ENCODE measurements around the gene DNAJC5. TPM values are rescaled to one million over a fixed set of nuclear protein-coding genes. Genes with fewer than 3 reads are reported as not detected.
"Not testable (repeated sequence)": the region's sequence is repeated elsewhere in the genome, so short reads cannot be mapped to it uniquely, and the experiment has no call there.

The DNAJC5 gene
- total and polyA plus RNA-seq, 8 donors = 23.1 to 60.1 (median 38.1) TPM

DNA sequence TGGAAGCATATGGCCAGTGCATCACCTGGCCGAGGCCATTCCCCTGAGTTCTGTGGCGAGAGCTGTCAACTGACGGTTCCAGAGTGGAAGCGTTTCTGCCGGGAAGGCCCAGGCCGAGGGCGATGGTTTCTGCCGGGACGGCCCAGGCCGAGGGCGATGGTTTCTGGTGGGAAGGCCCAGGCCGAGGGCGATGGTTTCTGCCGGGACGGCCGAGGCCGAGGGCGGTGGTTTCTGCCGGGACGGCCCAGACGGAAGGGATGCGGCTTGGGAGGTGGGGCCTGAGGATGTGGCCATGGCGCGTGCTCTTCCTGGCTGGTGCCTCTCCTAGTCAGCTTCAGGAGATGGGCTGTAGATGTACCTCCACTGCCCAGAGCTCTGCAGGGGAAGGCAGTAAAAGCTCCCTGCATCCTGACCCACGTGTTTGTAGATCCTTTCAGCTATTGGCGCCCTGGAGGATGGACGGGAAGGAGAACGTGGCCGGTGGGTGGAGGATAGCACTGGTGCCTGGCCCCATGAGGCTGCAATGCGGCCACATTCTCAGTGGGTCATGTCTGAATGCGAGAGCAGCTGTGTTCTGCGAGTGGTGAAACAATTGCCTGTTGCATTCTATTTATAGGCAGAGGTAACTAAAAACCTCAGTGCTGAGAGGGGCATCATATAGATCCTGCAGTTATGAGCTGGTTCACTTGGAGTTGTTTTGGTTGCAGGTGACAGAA is 17.0 kb upstream of the DNAJC5 start:
- H3K4me3 ChIP-seq = no peak overlapping the region

DNA sequence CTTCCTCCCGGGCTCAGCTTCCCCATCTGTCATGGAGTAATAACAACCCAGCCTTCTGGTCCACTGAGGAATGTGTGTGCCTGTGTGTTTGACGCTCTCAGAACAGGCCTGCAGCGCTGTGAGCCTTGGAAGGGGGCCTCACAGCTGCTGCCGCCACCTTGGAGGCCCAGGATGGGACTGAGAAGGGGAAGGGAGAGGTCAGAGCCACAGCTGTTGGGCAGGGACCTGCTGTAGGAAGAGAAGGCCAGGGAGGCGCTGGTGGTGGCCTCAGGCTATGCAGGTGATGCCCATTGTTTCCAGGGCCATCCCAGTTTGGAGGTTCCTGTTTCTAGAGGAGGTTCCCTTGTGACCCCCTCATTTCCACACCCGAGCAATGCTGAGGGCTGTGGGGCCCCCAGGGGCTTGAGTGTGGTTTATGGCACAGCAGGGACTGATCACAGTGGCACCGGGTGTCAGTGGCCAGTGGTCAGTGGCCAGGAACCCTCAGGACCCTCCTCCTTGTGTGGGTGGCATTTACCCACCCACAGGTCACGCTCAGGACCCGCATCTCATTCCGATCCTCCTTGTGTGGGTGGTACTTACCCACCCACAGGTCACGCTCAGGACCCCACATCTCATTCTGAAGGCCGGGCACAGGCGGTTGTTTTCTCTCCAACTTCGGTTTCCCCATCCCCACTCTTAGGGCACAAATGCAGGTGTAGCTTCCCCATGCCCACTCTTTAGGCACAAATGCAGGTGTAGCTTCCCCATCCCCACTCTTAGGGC is 15.8 kb upstream of the DNAJC5 start:
- Histone ChIP-seq H3K36me3 (peaks cover 57 to 93% (median 92%) of the 10 kb centered on the region in 4 donors), H3K9me3 (no peaks in the 10 kb centered on the region), H3K4me1 (peaks cover 0 to 11% (median 5%) of the 10 kb centered on the region in 4 donors), H3K27me3 (no peaks in the 10 kb centered on the region), H3K27ac (no peak overlapping the region), H3K4me3 (no peak overlapping the region)
- DNase-seq = no peak
- WGBS, 5 donors = 85 to 95% (median 94%) methylated on average over 12 to 14 of the region's 14 CpGs
- TF ChIP-seq, protein P1, sequence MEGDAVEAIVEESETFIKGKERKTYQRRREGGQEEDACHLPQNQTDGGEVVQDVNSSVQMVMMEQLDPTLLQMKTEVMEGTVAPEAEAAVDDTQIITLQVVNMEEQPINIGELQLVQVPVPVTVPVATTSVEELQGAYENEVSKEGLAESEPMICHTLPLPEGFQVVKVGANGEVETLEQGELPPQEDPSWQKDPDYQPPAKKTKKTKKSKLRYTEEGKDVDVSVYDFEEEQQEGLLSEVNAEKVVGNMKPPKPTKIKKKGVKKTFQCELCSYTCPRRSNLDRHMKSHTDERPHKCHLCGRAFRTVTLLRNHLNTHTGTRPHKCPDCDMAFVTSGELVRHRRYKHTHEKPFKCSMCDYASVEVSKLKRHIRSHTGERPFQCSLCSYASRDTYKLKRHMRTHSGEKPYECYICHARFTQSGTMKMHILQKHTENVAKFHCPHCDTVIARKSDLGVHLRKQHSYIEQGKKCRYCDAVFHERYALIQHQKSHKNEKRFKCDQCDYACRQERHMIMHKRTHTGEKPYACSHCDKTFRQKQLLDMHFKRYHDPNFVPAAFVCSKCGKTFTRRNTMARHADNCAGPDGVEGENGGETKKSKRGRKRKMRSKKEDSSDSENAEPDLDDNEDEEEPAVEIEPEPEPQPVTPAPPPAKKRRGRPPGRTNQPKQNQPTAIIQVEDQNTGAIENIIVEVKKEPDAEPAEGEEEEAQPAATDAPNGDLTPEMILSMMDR (IDR thresholded peaks at IDR 0.05) = no peak
- TF ChIP-seq POLR2A (IDR thresholded peaks at IDR 0.05) = no peak
- TF ChIP-seq POLR2AphosphoS5 (IDR thresholded peaks at IDR 0.05) = no peak
- no peak for TF ChIP-seq EP300 (IDR thresholded peaks at IDR 0.05)
- intact Hi-C loops (cut with DNase I; ENCODE audit: low total_unique reads) = no loop called here

More for the DNA sequence above, 17.0 kb upstream of the DNAJC5 start:
- TF ChIP-seq, protein P1 (IDR thresholded peaks at IDR 0.05) = no peak
- no peak for TF ChIP-seq EP300 (IDR thresholded peaks at IDR 0.05)
- no peak for TF ChIP-seq POLR2AphosphoS5 (IDR thresholded peaks at IDR 0.05)
- no peak for TF ChIP-seq POLR2A (IDR thresholded peaks at IDR 0.05)
- peaks cover 0 to 21% (median 4%) of the 10 kb centered on the region in 4 donors for H3K4me1 ChIP-seq
- no peaks in the 10 kb centered on the region for H3K27me3 ChIP-seq
- DNase-seq = no peak
- no peak overlapping the region for H3K27ac ChIP-seq
- intact Hi-C loops (cut with DNase I; ENCODE audit: low total_unique reads) = no loop called here
- H3K36me3 ChIP-seq = peaks cover 53 to 93% (median 92%) of the 10 kb centered on the region in 4 donors
- 86 to 93% (median 90%) methylated on average over 25 to 32 of the region's 32 CpGs for WGBS, 5 donors
- no peaks in the 10 kb centered on the region for H3K9me3 ChIP-seq

DNA sequence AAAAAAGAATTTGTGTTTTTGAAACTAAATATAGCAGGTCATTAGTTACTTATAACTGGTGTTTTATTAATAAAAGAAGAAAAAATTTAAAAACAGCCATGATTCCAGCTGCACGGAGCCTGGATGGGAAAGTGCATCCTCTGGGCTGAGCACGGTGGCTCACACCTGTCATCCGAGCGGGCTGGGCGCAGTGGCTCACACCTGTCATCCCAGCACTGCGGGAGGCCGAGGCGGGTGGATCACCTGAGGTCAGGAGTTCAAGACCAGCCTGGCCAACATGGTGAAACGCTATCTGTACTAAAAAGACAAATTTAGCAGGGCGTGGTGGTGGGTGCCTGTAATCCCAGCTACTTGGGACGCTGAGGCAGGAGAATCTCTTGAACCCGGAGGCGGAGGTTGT is 14.0 kb upstream of the DNAJC5 start:
- H3K27ac ChIP-seq; DNase-seq; H3K27me3 ChIP-seq; H3K4me3 ChIP-seq; intact Hi-C loops (cut with DNase I; ENCODE audit: low total_unique reads); H3K9me3 ChIP-seq: not testable (repeated sequence)
- Histone ChIP-seq H3K36me3 (peaks cover 45 to 93% (median 92%) of the 10 kb centered on the region in 4 donors), H3K4me1 (peaks cover 0 to 15% (median 8%) of the 10 kb centered on the region in 4 donors)
- WGBS, 5 donors = 88 to 96% (median 91%) methylated on average over 13 of the region's 13 CpGs

DNA sequence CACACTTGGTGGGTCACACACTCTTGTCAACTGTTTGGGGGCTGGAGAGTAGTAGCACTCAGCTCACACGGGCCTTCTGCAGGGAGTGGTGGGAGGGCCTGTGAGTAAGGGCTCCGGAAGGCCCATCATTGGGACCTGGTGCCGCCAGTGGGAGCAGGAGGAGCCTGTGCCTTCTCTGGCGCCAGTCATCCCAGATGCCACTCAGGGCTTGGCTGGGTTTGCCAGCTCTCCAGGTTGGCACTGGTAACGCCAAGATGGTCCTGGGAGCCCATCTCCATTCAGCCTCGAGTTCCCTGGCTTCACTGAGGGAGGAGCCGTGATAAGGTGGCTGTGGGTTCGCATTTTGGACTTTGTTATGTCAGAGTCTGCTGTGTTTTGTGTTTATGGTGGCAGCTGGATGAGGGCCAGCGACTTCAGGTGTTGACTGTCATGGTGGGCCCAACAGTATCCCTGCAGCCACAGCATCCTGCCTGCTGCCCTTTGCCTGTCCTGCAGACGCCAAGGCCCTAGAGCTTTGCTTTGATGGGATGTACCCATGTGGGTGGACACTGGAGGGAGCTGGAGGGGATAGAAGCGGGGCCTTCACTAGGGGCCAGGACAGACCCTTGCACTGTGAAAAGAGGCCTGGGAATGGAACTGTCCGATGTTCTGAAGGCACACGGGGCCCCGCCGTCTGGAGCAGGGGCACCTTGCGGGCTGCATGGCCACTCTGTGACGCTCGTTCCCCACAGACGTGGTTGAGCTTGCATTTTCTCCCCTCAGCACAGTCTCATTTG is 13.3 kb upstream of the DNAJC5 start:
- Histone ChIP-seq H3K4me1 (peaks cover 0 to 15% (median 8%) of the 10 kb centered on the region in 4 donors), H3K27me3 (no peaks in the 10 kb centered on the region), H3K4me3 (no peak overlapping the region), H3K27ac (no peak overlapping the region), H3K36me3 (peaks cover 41 to 93% (median 92%) of the 10 kb centered on the region in 4 donors), H3K9me3 (no peaks in the 10 kb centered on the region)
- intact Hi-C loops (cut with DNase I; ENCODE audit: low total_unique reads) = no loop called here
- DNase-seq = no peak
- TF ChIP-seq POLR2A (IDR thresholded peaks at IDR 0.05) (no peak), EP300 (IDR thresholded peaks at IDR 0.05) (no peak), POLR2AphosphoS5 (IDR thresholded peaks at IDR 0.05) (no peak)
- TF ChIP-seq, protein P1 (IDR thresholded peaks at IDR 0.05) = no peak
- WGBS, 5 donors = 69 to 87% (median 86%) methylated on average over 13 to 19 of the region's 19 CpGs
